HepG2 (cell line): ENCODE results near the gene PCSK5. TPM values are rescaled to one million over a fixed set of nuclear protein-coding genes. Genes with fewer than 3 reads are reported as not detected.

Source experiments
- ATAC-seq: fragments of 200-7000 bp; cut with Tn5 transposase; 3 replicates; pipeline ENCODE4 v1.9.1; 2020; ENCODE audit warnings: mild to moderate bottlenecking, moderate library complexity
- BruUV-seq: library from RNA; stranded (reverse); fragments of 400-500 nt; replicated peaks from 2 replicates; lab custom pipeline; 2021; lab: Mats Ljungman, UMichigan
- CTCF ChIA-PET: fragments of 300-600 bp; formaldehyde crosslinking; extraction: SDS; loops from one replicate; lab custom pipeline; 2021; ENCODE audit warnings: low total read pairs, inconsistent platforms, low intra/inter-chr PET ratio; lab: Yijun Ruan, JAX
- POLR2A ChIA-PET: fragments of 350-600 bp; sonication (Branson Sonifier 250); formaldehyde crosslinking; loops from one replicate; lab custom pipeline; 2020; ENCODE audit warnings: antibody characterized with exemption, inconsistent platforms; lab: Yijun Ruan, JAX
- DNase-seq: peaks from one replicate; pipeline ENCODE4 v3.0.0-alpha.2; 2015; ENCODE audit warnings: low spot score
- FAIRE-seq: peaks from 3 replicates; lab custom pipeline; 2011; peaks lifted over from hg19 to GRCh38; lab: Jason Lieb, UNC
- H2AFZ ChIP-seq: one replicate; pipeline ENCODE4 v1.6.1; 2011; ENCODE audit warnings: low read length, inconsistent platforms
- H3K27ac ChIP-seq: fragments of 300-600 bp; 3 replicates; pipeline ENCODE4 v1.8.0; 2011; ENCODE audit warnings: mixed run types, mild to moderate bottlenecking, mixed read lengths, low read length, inconsistent platforms; ENCODE audit not compliant: insufficient read depth; ENCODE audit errors: extremely low read length
- H3K27me3 ChIP-seq, 2 experiments: fragments of 200-600 bp in 1 of 2; 2 replicates in 1 of 2; 3 replicates in 1 of 2; pipeline versions ENCODE4 v1.6.0 to v1.8.0; 2011; ENCODE audit warnings: low read length in 2 of 2, mild to moderate bottlenecking in 2 of 2, moderate library complexity in 2 of 2, inconsistent platforms in 1 of 2; ENCODE audit not compliant: insufficient read depth in 2 of 2, control insufficient read depth in 1 of 2
- H3K36me3 ChIP-seq, 2 experiments: fragments of 200-600 bp in 1 of 2; replicated peaks in 1 of 2; 2 replicates in 1 of 2; 3 replicates in 1 of 2; pipeline versions ENCODE4 v1.5.1 to v1.8.0; 2011; ENCODE audit warnings: low read length in 2 of 2, inconsistent platforms in 1 of 2; ENCODE audit not compliant: insufficient read depth in 2 of 2, control insufficient read depth in 1 of 2
- H3K4me1 ChIP-seq: 2 replicates; pipeline ENCODE4 v1.5.1; 2012; ENCODE audit warnings: low read length, inconsistent platforms; ENCODE audit not compliant: insufficient read depth
- H3K4me2 ChIP-seq: 2 replicates; pipeline ENCODE4 v1.6.0; 2011; ENCODE audit warnings: low read depth, low read length, inconsistent platforms
- H3K4me3 ChIP-seq, 3 experiments: fragments of 200-600 bp in 1 of 3; sonication (generic), shearing (Covaris generic) in 1 of 3; replicated peaks in 1 of 3; 2 replicates each; pipeline ENCODE4 v1.5.1; 2011 to 2016; ENCODE audit warnings: low read length in 3 of 3, inconsistent platforms in 2 of 3, low read depth in 2 of 3, mild to moderate bottlenecking in 2 of 3, control low read depth in 1 of 3, mixed read lengths in 1 of 3; ENCODE audit not compliant: insufficient read depth in 1 of 3
- H3K79me2 ChIP-seq: one replicate; pipeline ENCODE4 v1.6.1; 2011; ENCODE audit warnings: low read length, inconsistent platforms; ENCODE audit not compliant: insufficient read depth
- H3K9ac ChIP-seq: 2 replicates; pipeline ENCODE4 v1.6.0; 2011; ENCODE audit warnings: mild to moderate bottlenecking, low read depth, low read length, inconsistent platforms; ENCODE audit not compliant: insufficient read depth
- H3K9me3 ChIP-seq: 2 replicates; pipeline ENCODE4 v1.5.1; 2012; ENCODE audit warnings: mild to moderate bottlenecking, low read length
- H4K20me1 ChIP-seq: 2 replicates; pipeline ENCODE4 v1.6.0; 2011; ENCODE audit warnings: inconsistent platforms, mild to moderate bottlenecking, low read length, moderate library complexity; ENCODE audit not compliant: insufficient read depth
- CENPT ChIP-seq: sonication (generic); formaldehyde crosslinking; IDR thresholded peaks from 2 replicates; pipeline ENCODE4 v1.8.0; 2022; ENCODE audit warnings: low read depth, mild to moderate bottlenecking, moderate library complexity, missing genetic modification reagents
- KAT2B ChIP-seq: fragments of 150-350 bp; IDR thresholded peaks from 2 replicates; pipeline ENCODE4 v1.6.1; 2014; ENCODE audit warnings: low read depth, low read length, borderline replicate concordance
- ZBTB40 ChIP-seq, 2 experiments: fragments of 450-650 bp in 1 of 2; sonication (generic) in 1 of 2; formaldehyde crosslinking in 1 of 2; IDR thresholded peaks; 2 replicates each; pipeline versions ENCODE4 v1.6.1 to v1.8.0; 2016 to 2022; ENCODE audit warnings: antibody characterized with exemption in 1 of 2, mild to moderate bottlenecking in 1 of 2, missing genetic modification reagents in 1 of 2
- ZSCAN29 ChIP-seq: sonication (generic); formaldehyde crosslinking; conservative IDR thresholded peaks from 2 replicates; pipeline ENCODE4 v1.4.0; 2020; ENCODE audit warnings: mild to moderate bottlenecking, missing genetic modification reagents
- WGBS: methylation state at CpG from one replicate; pipeline ENCODE4 v1.1.6; 2017; ENCODE audit warnings: low lambda C conversion rate; 5-methylcytosine and 5-hydroxymethylcytosine counted together
- in situ Hi-C: cut with HindIII; loops from 2 replicates; pipeline ENCODE4 v1.10.0; 2017; ENCODE audit warnings: low pct_unique_long_range_greater_than_20kb; ENCODE audit not compliant: extremely low pct_ligation_motif_present
- intact Hi-C: fragments of 100-400 bp; cut with micrococcal nuclease; formaldehyde crosslinking; loops from one replicate; pipeline ENCODE4 v1.10.0; 2022; ENCODE audit not compliant: unreplicated experiment
- polyA plus RNA-seq, 8 experiments: library from polyadenylated mRNA; depleted of rRNA in 3 of 8; stranded (reverse) in 7 of 8; unstranded in 1 of 8; fragments of >200 nt; fragmentation: Illumina TruSeq in 4 of 8; extraction: Trizol in 4 of 8; gene quantifications; 2 replicates each; pipeline versions ENCODE4 v1.2.1 to v1.2.3, GENCODE V29; 2011 to 2016; ENCODE audit warnings: low read depth in 4 of 8, missing spikeins in 1 of 8, mixed read lengths in 1 of 8; ENCODE audit not compliant: insufficient read depth in 1 of 8
- total RNA-seq, 5 experiments: library from RNA; depleted of rRNA; stranded (reverse); fragments of >200 nt; fragmentation: Illumina TruSeq; extraction: Trizol; gene quantifications; 2 replicates each; pipeline ENCODE4 v1.2.3, GENCODE V29; 2016; ENCODE audit warnings: low read depth in 1 of 5
- TF ChIP-seq, protein P1 (sequence below): sonication (generic); formaldehyde crosslinking; IDR thresholded peaks from 2 replicates; pipeline ENCODE4 v1.4.0; 2020; ENCODE audit warnings: mild to moderate bottlenecking, missing genetic modification reagents

Gene PCSK5
- total and polyA plus RNA-seq, 2 of the 13 experiments (the other 11 are each of a cell fraction or from before 2014, with no cell fraction given), result 0.55 to 0.66 TPM

DNA sequence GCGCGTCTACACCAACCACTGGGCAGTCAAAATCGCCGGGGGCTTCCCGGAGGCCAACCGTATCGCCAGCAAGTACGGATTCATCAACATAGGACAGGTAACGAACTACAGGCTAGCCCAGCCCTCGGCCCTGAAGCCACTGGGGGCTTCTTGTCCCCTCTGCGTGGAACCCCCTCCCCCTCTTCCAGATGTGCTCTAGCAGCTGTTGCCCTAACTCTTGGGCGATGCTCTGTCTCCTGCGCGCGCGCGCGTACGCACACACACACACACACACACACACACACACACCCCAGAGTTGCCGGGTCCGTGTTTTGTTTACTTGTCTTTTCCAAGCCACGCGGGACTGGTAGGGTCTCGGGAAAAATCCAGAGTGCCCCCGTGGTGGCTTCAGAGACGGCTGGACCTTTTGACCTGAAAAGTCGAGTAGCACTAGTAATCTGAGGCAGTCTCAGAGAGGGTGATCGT, 836 bp downstream of the PCSK5 start:
- under 1% methylated on average over 16 of the region's 28 CpGs for WGBS
- in situ Hi-C loops, result no loop called here
- H3K27ac ChIP-seq, result no peak overlapping the region

More for the DNA sequence above, 836 bp downstream of the PCSK5 start:
- ChIA-PET POLR2A (no interaction called here), CTCF (interaction anchor here (1.2 kb wide), 1 partner anchor 412 kb away, joined by 3 read pairs; no protein-coding TSS in a partner anchor)
- H3K36me3 ChIP-seq, result no peaks in the 10 kb centered on the region
- H2AFZ ChIP-seq, result no peak overlapping the region
- peaks cover 0 to 38% of the 10 kb centered on the region in 2 experiments; a peak in 4 of 5 replicates for H3K27me3 ChIP-seq
- no TSS peak for BruUV-seq
- FAIRE-seq (no peak), DNase-seq (no peak), ATAC-seq (no peak; the same call in 2 of the 3 replicates)
- H4K20me1 ChIP-seq, result no peaks in the 10 kb centered on the region
- intact Hi-C loops, result loop anchor here (5.0 to 10.0 kb wide), 2 partner anchors 136 to 413 kb away; no protein-coding TSS in a partner anchor
- H3K9ac ChIP-seq, result 0 out of 2 replicates have a peak overlapping the region, but pooled peaks have one; percentile 22
- H3K4me3 ChIP-seq, result peak overlapping the region; percentile 60 to 77 (median 64); a peak in 5 of 6 replicates
- peak overlapping the region; percentile 81 for H3K4me2 ChIP-seq
- TF ChIP-seq CENPT, result no peak
- TF ChIP-seq ZBTB40 (IDR thresholded peaks at IDR 0.05), result no peak
- no peak for TF ChIP-seq ZBTB40 (CRISPR knock-in tag; IDR thresholded peaks at IDR 0.05)
- TF ChIP-seq KAT2B, result no peak
- TF ChIP-seq, protein P1, sequence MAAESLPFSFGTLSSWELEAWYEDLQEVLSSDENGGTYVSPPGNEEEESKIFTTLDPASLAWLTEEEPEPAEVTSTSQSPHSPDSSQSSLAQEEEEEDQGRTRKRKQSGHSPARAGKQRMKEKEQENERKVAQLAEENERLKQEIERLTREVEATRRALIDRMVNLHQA (CRISPR knock-in tag), result no peak
- TF ChIP-seq ZSCAN29 (CRISPR knock-in tag), result 0 out of 2 replicates have a peak, but pooled peaks have one; percentile 34
- no peaks in the 10 kb centered on the region for H3K9me3 ChIP-seq
- H3K4me1 ChIP-seq, result peaks cover 19% of the 10 kb centered on the region
- no peaks in the 10 kb centered on the region for H3K79me2 ChIP-seq
